H1 (cell line): Measurements from ENCODE around the gene INPP4B. TPM values are rescaled to one million over a fixed set of nuclear protein-coding genes. Genes with fewer than 3 reads are reported as not detected.

Source experiments
- POLR2A ChIP-seq, 2 experiments: IDR thresholded peaks; 1 replicate in 1 of 2; 2 replicates in 1 of 2; pipeline ENCODE4 v1.6.1; 2011; ENCODE audit warnings: low read depth in 2 of 2, low read length in 2 of 2, mild to moderate bottlenecking in 2 of 2; ENCODE audit errors: control extremely low read depth in 1 of 2
- TAF1 ChIP-seq: IDR thresholded peaks from 2 replicates; pipeline ENCODE4 v1.6.1; 2011; ENCODE audit warnings: mild to moderate bottlenecking, low read depth, low read length
- polyA plus RNA-seq, 7 experiments: library from polyadenylated mRNA; depleted of rRNA in 3 of 7; stranded (reverse) in 5 of 7; unstranded in 2 of 7; fragments of >200 nt in 5 of 7; fragments of 200-250 nt in 2 of 7; gene quantifications; 1 replicate in 5 of 7; 2 replicates in 1 of 7; 4 replicates in 1 of 7; pipeline versions ENCODE4 v1.2.1 to v1.2.3, GENCODE V29; 2011 to 2013; ENCODE audit warnings: missing spikeins in 2 of 7, mixed read lengths in 2 of 7
- total RNA-seq: library from RNA; stranded (reverse); fragmentation: NEBNext Ultra II Directional; extraction: Animal tissue kit (Norgen Biotek cat#: 25700); gene quantifications from 2 replicates; pipeline ENCODE4 v1.2.1, GENCODE V29; 2021

Gene INPP4B
- total and polyA plus RNA-seq, 2 of the 8 experiments (the other 6 are each of a cell fraction or from before 2014, with no cell fraction given), result 0.11 to 0.54 TPM

DNA sequence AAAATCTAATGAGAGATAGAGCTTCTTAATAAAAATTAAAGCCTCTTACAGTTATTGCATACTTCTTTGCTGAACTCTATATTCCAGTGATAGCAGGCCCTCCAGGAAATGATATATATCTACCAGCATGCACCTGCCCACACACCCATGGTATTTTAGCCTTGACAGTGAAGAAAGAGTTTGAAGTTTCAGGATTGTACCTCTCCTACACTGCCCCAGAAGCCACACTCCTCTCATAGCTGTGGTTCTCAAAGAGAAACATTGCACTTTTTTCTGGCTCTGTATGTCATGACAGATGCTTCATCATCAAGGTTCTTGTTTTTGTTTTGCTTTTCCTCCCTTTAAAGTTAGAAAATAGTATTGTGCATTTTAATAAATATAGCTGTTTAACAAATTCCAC lies 34.0 kb downstream of the INPP4B start (continued):
- TF ChIP-seq POLR2A (IDR thresholded peaks at IDR 0.05; ENCODE audit: control extremely low read depth in 1 of 2, low read depth in 2 of 2, low read length in 2 of 2) (no peak), TAF1 (no peak)
